ENCODE results near the gene PPIE.

PPIE gene

GRCh38 chr1:39721664-39722063 lies 17.0 kb upstream of the PPIE start:
- no peak for DNase-seq

- DNase-seq: no peak
These were observed 16.2 kb upstream of the PPIE start for GRCh38 chr1:39722495-39722894.

GRCh38 chr1:39726600-39726999 lies 12.1 kb upstream of the PPIE start:
- DNase-seq: no peak

GRCh38 chr1:39727221-39727931 lies 11.3 kb upstream of the PPIE start:
- peak; percentile 57 for DNase-seq

GRCh38 chr1:39727932-39728317 lies 10.8 kb upstream of the PPIE start:
- no peak for DNase-seq

- no peak for DNase-seq
These were observed 9.7 kb upstream of the PPIE start for GRCh38 chr1:39729030-39729429.

GRCh38 chr1:39729842-39730241 lies 8.8 kb upstream of the PPIE start:
- DNase-seq: no peak

- no peak for DNase-seq
These were observed 6.0 kb upstream of the PPIE start for GRCh38 chr1:39732730-39733129.

GRCh38 chr1:39733161-39733560 lies 5.5 kb upstream of the PPIE start:
- no peak for DNase-seq

GRCh38 chr1:39735731-39736130 lies 3.0 kb upstream of the PPIE start:
- DNase-seq: no peak

- peak; percentile 62 for DNase-seq
These were observed 1.0 kb upstream of the PPIE start for GRCh38 chr1:39737546-39738169.

- no peak for DNase-seq
These were observed 6.5 kb downstream of the PPIE start for GRCh38 chr1:39745016-39745670.

- no peak for DNase-seq
These were observed 12.9 kb downstream of the PPIE start for GRCh38 chr1:39751595-39751994.

GRCh38 chr1:39752703-39753102 lies 14.0 kb downstream of the PPIE start:
- DNase-seq: no peak

- no peak for DNase-seq
These were observed 14.7 kb downstream of the PPIE start for GRCh38 chr1:39753132-39754025.

GRCh38 chr1:39754026-39754570 lies 15.4 kb downstream of the PPIE start:
- DNase-seq: no peak

GRCh38 chr1:39754906-39755504 lies 16.3 kb downstream of the PPIE start:
- no peak for DNase-seq

GRCh38 chr1:39755965-39756659 lies 17.4 kb downstream of the PPIE start:
- no peak for DNase-seq

GRCh38 chr1:39757501-39757900 lies 18.8 kb downstream of the PPIE start:
- DNase-seq: no peak

GRCh38 chr1:39758556-39759435 lies 20.1 kb downstream of the PPIE start:
- no peak for DNase-seq

- no peak for DNase-seq
These were observed 20.7 kb downstream of the PPIE start for GRCh38 chr1:39759436-39759726.
